DMS153 (cell line): ENCODE measurements around the gene ZMYM4.

ENCODE experiments used
- DNase-seq: peaks from one replicate; lab custom pipeline; 2025; lab: John Stamatoyannopoulos, UW

Gene ZMYM4

DNA sequence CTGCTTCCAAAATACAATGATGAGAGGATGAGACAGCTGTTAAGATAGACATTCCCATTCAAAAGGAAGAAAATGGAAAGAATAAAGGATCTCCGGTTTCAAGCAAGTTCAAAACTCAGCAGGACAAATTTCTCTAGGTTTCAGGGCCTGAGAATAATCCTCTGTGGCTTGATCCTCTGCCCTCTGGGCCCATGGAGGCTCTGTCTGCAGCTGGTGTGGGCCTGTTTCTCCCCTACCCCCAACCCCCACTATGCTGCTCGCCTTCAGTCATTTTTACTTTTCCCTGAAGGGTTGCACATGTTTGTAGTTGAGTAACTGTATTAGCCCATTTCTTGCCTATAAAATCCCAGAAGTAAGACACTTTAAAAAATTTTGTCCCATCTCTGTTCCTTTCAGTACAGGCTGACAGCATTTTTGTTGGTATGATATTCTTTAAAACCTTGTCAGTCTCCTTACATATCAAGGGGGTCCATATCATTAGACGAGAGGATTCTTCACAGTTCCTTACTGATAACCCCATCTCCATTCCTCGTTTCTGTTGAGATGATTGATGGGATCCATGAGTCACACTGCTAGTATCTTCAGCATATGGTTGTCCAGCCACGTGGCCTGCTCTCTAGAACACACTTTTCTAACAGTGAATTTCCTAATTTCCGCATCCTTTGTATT lies 10.5 kb downstream of the ZMYM4 start:
- no peak for DNase-seq

DNA sequence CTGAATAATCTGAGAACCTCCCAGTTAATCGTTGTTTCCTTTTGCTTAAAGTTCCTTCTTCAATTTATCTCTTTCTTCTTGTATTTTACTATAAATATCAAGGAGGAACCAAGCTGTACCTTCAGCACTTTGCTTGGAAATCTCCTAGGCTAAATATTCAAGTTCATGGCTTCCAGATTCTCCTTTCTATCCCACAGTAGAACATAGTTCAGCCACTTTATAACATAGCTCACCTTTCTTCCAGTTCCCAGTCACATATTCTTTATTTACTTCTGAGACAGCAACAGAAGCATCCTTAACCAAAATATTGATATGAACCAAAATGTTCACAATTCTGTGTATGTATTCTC lies 11.0 kb downstream of the ZMYM4 start:
- no peak for DNase-seq

DNA sequence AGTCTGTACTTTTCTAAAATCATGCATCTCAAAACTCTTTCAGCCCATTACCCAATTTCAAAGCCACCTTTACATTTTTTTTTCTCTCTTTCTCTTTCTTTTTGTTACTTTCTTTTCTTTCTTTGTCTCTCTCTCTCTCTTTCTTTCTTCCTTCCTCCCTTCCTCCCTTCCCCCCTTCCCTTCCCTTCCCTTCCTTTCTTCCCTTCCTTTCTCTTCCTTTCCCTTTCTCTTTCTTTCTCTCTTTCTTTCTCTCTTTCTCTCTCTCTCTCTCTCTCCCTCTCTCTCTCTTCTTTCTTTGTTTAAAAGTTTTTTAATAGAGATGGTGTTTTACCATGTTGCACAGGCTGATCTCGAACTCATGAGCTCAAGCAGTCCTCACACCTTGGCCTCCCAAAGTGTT lies 11.5 kb downstream of the ZMYM4 start:
- DNase-seq: no peak

DNA sequence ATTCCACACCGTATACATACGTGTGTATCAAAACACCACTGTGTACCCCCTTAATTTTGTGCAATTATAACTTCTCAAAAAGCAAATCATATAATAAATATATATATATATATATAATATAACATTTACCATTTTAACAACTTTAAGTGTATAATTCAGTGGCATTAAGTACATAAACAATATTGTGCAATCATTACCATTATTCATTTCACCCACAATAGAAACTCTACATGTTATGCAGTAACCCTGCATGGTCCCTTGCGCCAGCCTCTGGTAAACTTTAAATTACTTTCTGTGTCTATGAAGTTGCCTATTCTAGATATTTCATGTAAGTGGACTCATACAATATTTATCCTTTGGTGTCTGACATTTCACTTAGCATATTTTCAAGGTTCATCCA lies 13.1 kb downstream of the ZMYM4 start:
- no peak for DNase-seq

DNA sequence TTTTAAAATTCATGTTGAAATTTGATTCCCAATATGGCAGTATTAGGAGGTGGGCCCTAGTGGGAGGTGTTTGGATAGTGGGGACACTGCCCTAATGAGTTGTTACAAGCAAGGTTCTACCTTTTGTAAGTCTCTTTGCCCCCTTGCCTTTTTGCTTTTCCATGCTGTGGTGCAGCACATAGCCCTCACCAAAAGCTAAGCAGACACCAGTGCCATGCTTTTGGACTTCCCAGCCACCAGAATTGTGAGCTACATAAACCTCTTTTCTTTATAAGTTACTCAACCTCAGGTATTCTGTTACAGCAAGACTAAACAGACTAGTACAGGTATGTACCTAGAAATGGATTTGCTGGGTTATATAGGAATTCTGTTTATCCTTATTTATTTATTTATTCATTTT lies 13.7 kb downstream of the ZMYM4 start:
- DNase-seq: no peak

DNA sequence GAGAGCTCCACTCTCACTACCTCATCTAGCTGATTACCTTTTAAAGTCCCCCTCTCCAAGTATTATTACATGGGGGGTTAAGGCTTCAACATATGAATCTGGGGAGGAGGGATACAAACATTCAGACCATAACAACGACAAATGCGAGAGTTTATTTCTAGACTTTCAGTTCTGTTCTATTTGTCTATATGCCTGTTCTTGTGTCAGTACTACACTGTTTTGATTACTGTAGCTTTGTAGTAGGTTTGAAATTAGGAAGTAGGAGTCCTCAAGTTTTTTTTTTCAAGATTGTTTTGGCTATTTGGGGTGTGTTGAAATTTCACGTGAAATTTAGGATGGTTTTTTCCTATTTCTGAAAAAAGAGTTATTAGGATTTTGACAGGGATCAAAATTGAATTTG lies 16.3 kb downstream of the ZMYM4 start:
- DNase-seq: no peak

DNA sequence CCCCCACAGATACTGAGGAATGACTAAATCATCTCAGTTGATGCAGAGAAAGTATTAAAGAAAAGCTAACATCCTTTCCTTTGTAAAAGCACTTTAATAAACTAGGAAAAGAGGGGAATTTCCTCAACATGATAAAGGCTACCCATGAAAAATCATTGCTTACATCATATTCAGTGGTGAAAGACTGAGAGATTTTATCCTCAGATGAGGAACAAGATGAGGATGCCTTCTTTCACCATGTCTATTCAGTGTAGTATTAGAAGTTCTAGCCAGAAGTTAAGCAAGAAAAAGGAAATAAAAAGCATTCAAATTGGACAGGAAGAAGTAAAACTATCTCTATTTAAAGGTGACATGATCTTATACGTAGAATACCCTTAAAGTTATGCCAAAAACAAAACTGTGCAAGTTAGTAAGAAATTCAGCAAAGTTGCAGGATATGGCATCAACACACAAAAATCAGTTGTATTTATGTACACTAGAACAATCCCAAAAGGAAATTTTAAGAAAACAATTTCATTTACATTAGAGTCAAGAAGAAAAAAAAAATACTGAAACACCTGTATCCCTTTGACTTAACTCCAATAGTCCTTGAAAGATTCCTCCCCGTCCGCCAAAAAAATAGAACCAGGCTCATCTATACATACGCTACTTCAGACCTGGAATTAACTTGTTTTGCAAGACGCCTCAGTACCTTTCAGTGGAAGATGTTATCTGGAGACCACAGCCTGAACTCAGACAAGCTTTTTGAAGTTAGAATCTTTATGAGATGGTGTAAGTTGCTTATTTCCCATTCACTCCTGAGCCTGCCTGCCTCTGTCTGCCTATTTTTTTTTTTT lies 17.5 kb downstream of the ZMYM4 start:
- no peak for DNase-seq

DNA sequence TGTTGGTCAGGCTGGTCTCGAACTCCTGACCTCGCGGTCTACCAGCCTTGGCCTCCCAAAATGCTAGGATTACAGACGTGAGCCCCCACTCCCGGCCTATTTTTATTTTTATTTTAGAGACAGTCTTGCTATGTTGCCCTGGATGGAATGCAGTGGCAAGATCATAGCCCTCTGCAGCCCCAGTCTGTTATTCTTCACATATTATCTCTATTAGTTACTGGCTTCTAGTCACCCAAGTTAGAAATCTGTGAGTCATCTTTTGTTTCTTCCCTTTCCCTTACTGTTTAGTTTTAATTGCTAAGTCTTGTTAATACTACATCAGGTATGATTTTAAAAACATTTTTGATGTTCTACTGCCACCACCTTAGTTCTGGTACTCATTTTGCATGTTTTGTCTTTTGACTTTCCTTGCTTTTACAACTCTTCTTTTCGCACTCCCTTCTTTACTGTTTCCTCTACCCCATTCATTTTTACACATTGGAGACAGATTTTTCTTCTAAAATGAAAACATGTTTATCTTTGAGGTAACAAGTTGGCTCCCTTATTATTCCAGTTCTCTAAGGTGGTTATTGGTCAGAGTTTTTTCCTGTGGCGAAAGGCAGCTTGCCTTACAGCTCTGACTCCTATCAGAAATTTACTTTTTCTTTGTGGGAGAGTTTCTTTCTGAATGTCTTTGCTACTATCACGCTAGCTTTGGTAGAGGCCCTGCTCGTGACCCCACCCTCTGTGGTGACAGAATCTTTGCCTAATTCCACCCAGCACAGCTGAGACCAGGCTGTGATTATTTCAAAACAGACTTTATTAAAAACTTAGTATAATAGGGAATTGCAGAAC lies 19.5 kb downstream of the ZMYM4 start:
- DNase-seq: no peak

DNA sequence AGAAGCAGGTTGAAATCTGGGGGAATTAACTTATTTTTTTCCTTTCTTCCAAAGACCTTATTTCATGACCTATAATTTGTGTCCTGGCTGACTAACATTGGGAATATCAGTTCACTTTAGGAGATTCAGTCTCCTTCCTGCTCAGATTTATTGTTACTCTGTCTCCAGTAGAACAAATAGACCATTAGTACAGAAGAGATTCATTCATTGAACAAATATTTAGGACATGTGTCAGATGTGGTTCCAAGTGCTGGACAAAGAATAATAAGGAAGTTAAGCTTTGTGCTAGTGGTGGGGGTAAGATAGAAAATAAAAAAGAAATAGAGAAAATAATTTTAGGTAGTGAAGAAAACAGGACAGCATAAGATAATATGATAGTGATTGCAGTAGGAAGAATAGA lies 20.3 kb downstream of the ZMYM4 start:
- DNase-seq: peak; percentile 10

DNA sequence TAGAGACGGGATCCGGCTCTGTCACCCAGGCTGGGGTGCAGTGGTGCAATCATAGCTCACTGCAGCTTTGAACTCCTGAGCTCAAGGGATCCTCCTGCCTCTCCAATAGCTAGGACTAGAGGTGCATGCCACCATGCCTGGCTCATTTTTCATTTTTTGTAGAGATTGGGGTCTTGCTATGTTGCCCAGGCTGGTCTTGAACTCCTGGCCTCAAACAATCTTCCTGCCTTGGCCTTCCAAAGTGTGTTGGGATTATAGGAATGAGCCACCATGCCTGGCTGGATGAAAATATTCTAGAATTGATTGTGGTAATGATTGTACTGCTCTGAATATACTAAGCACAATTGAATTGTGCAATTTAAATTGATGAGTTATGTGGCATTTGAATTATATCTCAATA lies 21.9 kb downstream of the ZMYM4 start:
- DNase-seq: no peak

DNA sequence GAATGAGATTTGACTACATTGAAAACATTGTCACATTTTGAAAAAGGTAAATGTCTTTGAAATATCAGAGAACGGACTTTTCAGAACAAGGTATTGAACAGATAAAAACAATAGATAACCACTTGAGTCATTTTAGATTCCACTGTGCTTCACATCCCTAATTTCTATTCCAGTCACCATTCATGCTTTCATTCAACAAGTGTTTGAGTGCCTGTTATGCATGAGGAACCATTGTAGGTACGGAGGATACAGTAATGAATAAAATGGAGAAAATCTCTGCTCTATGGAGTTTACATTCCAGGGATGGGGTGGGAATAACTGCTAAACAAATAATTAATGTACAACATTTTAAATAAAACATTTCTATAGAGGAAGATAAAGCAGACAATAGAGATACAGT lies 26.3 kb downstream of the ZMYM4 start:
- no peak for DNase-seq

DNA sequence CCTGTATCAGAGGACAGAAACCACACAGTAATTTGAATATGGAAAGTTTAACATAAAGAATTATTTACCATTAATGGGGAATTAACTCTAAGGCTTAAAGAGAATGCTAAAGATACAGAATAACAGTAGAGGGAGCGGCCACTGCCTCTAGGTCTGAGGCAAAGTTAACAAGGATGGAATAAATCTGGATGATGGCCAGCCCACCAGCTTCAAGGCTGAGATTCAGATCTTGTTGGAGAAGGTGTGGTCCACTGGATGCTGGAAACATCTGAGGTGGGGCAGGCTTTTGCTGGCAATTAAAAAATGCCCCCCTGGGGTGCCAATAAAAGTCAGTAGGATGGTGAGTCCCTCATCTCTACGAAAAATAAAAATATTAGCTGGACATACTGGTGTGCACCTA lies 29.4 kb downstream of the ZMYM4 start:
- no peak for DNase-seq

DNA sequence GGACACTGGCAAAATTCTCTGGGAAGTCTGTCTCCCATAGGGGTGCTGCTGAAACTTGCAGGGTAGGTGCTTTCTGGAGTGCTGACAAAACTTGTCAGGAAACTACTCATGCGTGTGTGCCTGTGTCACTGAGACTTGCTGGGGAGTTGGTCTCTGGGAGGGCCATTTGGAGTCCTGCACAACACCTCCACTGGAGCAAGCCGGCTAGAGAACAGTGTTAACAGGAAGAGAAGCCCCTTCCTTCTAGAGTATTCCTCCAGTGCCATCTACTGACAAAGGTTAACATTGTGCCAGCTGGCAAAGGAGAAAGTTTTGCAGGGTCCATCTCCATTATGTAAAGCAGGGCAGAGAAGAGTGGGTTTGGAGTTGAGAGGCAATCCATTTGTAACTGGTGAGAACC lies 30.0 kb downstream of the ZMYM4 start:
- DNase-seq: peak; percentile 15

DNA sequence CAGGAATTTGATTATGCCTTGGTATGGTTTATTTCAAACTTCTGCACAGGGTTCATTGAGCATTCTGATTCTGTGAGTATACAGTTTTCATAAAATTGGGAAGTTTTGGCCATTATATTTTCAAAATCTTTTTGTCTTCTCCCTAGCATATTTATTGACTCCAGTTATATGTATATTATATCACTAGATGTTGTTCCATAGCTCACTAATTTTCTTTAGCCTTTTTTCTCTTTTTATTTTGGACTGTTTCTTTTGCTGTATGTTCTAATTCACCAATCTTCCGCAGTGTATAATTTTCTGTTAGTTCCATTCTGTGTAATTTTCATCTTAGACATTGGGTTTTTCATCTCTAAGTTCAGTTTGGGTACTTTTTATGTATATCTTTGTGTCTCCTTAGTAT lies 31.9 kb downstream of the ZMYM4 start:
- DNase-seq: no peak

DNA sequence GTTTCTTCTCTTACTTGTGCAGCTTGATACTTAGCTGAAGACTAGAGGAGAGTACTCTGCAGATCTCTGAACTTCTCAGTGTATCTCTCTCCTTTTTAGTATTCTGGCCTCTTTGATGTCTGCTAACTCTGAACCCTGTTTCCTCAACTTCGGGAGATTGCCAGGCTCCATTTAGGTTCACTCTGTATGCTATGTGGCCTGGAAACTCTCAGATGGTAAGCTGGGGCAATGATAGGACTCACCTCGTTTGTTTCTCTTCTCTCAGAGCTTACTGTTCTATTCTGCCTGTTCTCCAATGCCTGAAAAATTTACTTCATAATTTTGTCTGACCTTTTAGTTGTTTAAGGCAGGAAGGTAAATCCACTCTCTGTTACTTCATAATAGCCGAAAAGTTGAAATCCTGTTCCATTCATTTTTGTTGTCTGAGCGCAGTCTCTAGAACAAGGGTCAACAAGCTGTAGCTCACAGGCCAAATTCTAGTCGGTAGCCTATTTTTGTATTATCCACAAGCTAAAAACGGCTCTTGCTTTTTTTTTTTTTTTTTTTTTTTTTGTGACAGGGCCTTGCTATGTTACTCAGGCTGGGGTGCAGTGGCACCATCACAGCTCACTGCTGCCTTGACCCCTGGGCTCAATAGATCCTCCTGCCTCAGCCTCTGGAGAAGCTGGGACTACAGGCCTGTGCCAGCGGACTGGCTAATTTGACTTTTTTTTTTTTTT lies 33.3 kb downstream of the ZMYM4 start:
- no peak for DNase-seq

DNA sequence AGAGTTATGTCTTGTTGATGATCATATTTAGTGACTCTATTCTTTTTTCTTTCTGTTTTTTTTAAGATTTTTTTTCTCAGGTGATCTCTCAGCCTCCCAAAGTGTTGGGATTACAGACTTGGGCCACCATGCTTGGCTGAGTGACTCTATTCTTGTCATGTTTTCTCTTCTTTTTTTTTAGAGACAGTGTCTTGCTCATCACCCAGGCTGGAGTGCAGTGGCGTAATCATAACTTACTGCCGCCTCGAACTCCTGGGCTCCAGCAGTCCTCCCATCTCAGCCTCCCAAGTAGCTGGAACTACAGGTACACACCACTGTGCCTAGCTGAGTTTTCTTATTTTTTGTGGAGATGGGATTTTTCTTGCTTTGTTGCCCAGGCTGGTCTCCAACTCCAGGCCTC lies 36.9 kb downstream of the ZMYM4 start:
- DNase-seq: no peak

DNA sequence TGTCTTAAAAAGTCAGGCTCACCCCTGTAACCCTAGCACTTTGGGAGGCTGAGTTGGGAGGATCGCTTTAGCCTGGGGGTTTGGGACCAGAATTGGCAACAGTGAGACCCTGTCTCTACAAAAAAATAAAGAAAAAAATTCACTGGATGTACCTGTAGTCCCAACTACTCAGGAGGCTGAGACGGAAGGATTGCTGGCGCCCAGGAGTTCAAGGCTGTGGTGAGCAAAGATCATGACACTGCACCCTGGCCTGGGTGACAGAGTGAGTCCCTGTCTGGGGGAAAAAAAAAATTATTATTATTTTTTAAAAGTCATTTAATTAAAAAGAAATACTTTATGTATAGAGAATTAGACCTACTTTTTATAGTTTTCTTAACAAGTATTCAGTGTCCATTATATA lies 47.1 kb downstream of the ZMYM4 start:
- DNase-seq: no peak

DNA sequence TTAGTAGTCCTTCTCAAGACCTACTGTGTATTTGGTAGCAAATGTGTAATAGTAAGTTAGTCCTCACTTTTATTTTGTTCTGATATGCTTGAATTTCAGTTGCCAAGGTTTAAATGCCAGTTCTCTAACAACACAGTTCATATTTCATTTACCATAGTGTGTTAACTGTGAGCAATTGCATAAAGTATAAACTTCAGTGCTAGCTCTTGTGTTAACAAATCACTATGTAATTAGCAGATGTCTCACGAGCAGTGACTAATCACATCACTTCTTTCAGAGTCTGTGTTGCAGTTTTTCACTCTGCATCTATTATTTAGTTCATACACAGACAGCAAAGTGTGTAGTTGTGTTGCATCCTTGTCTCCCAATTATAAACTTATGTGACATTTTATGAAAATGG lies 47.8 kb downstream of the ZMYM4 start:
- DNase-seq: no peak

DNA sequence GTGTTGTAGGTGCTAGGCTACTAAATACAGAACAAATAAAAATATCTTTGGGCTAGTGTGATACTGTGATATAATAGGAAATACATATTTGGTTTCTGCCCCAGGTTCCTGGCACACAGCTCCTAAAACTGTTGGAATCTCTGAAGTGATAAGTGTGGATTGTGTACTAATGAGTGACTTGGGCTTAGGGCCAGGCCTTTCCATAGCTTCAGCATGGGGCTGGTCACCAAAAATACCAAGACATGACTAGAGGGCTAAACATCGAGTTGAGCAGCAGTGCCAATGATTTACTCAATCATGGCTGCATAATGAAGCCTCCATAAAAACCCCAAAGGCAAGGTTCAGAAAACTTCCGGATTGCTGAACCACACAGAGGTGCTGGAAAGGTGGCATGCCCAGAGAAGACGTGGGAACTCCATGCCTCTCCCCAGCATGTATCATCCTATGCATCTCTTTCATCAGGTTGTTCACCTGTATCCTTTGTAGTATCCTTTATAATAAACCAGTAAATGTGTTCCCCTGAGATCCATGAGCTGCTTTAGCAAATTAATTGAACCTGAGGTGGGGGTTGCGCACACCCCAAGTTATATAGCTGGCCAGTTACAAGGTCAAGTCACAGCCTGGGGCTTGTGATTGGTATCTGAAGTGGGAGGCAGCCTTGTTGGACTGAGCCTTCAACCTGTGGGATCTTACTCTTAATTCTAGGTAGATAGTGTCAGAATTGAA lies 51.6 kb downstream of the ZMYM4 start:
- DNase-seq: no peak

DNA sequence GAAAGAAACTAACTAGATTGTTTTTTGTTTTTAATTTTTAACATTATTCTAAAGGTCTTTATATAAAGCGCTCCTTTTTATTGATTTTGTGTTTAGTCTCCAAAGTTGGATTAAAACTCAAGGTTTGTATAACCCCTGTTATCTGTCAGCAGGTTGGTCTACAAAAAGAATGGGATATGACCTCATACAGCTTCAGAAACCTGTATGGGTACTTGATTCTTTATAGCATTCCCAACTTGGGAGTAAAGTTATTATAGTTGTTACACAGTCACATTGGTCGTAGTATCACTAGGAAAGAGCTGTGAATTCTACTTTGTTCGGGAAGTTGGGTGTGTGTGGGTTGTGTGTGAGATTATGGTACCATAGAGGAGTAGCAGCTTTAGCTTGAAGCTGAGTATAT lies 52.4 kb downstream of the ZMYM4 start:
- DNase-seq: no peak

DNA sequence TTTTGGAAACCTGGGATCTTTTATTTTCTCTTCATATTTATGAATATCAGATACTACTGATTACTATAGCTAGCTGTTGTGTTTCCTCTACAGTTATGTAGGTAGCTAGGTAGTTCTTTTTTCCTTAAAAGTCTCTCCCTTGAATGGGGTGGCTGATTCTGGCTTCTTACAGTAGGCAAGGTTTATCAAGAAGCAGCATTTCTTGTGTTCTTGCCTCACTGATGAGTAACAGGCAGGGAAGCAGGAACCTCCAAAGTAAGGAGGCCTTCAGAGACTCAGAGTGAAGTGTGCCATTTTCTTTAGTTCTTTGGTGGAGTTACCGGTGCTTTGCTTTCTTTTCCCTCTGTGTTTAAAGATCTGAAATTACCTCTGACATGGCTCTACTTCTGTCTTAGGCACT lies 56.0 kb downstream of the ZMYM4 start:
- no peak for DNase-seq
